CD14-positive monocyte (primary cell): ENCODE results near the gene IPP. TPM values are rescaled to one million over a fixed set of nuclear protein-coding genes. Genes with fewer than 3 reads are reported as not detected.
A peak's percentile ranks its signal among the peaks of the same experiment; 100 is the strongest.

ENCODE experiments used
- DNase-seq, 3 donors: peaks; one replicate each; pipeline ENCODE4 v3.0.0-alpha.2; 2011 to 2022
- H2AFZ ChIP-seq: 2 replicates; pipeline ENCODE4 v1.6.0; 2012; ENCODE audit warnings: mild to moderate bottlenecking, low read depth, low read length, inconsistent platforms; ENCODE audit not compliant: insufficient read depth, poor library complexity, severe bottlenecking
- H3K27ac ChIP-seq, 2 donors: 1 replicate in 1 of 2; 2 replicates in 1 of 2; pipeline ENCODE4 v1.5.1; 2012 to 2013; ENCODE audit warnings: low read length in 2 of 2, control low read depth in 1 of 2, inconsistent platforms in 1 of 2, low read depth in 1 of 2, mild to moderate bottlenecking in 1 of 2
- H3K27me3 ChIP-seq, 2 donors: one replicate each; pipeline versions ENCODE4 v1.6.0 to v1.6.1; 2011 to 2013; ENCODE audit warnings: low read length in 2 of 2; ENCODE audit not compliant: control insufficient read depth in 2 of 2, insufficient read depth in 2 of 2
- H3K36me3 ChIP-seq, 2 donors: replicated peaks in 1 of 2; 1 replicate in 1 of 2; 2 replicates in 1 of 2; pipeline versions ENCODE4 v1.5.1 to v1.6.1; 2012 to 2013; ENCODE audit warnings: low read length in 2 of 2, control low read depth in 1 of 2, inconsistent platforms in 1 of 2, mild to moderate bottlenecking in 1 of 2; ENCODE audit not compliant: insufficient read depth in 2 of 2, control insufficient read depth in 1 of 2
- H3K4me1 ChIP-seq, 2 donors: 1 replicate in 1 of 2; 2 replicates in 1 of 2; pipeline versions ENCODE4 v1.5.1 to v1.6.1; 2012 to 2013; ENCODE audit warnings: low read length in 2 of 2, control low read depth in 1 of 2, inconsistent platforms in 1 of 2, mild to moderate bottlenecking in 1 of 2, moderate library complexity in 1 of 2; ENCODE audit not compliant: insufficient read depth in 2 of 2, control insufficient read depth in 1 of 2
- H3K4me2 ChIP-seq: replicated peaks from 2 replicates; pipeline ENCODE3; 2012; ENCODE audit warnings: low read length, moderate library complexity, mild to moderate bottlenecking; ENCODE audit not compliant: poor library complexity, severe bottlenecking; ENCODE audit errors: extremely low read depth
- H3K4me3 ChIP-seq, 3 experiments: fragments of 200-600 bp in 1 of 3; sonication (generic) in 1 of 3; replicated peaks in 1 of 3; 1 replicate in 2 of 3; 2 replicates in 1 of 3; pipeline ENCODE4 v1.5.1; 2011 to 2013; ENCODE audit warnings: low read length in 3 of 3, mild to moderate bottlenecking in 3 of 3, control low read depth in 2 of 3, low read depth in 2 of 3, inconsistent platforms in 1 of 3, moderate library complexity in 1 of 3
- H3K79me2 ChIP-seq: 2 replicates; pipeline ENCODE4 v1.6.0; 2012; ENCODE audit warnings: mild to moderate bottlenecking, control low read depth, inconsistent platforms, low read length, moderate library complexity; ENCODE audit not compliant: insufficient read depth
- H3K9ac ChIP-seq: 2 replicates; pipeline ENCODE4 v1.6.0; 2017; ENCODE audit warnings: low read length, mild to moderate bottlenecking; ENCODE audit not compliant: insufficient read depth, poor library complexity, severe bottlenecking
- H3K9me3 ChIP-seq, 2 donors: replicated peaks in 1 of 2; 1 replicate in 1 of 2; 2 replicates in 1 of 2; pipeline versions ENCODE4 v1.5.1 to v1.6.1; 2012 to 2013; ENCODE audit warnings: low read length in 2 of 2, control low read depth in 1 of 2; ENCODE audit not compliant: control insufficient read depth in 1 of 2, insufficient read depth in 1 of 2
- H4K20me1 ChIP-seq: 2 replicates; pipeline ENCODE4 v1.6.0; 2012; ENCODE audit warnings: mild to moderate bottlenecking, low read length, control low read depth, moderate library complexity; ENCODE audit not compliant: insufficient read depth
- H3K27ac Mint-ChIP-seq, 7 donors: one replicate each; pipeline ENCODE4 v1.8.0; 2020; ENCODE audit warnings: mild to moderate bottlenecking in 7 of 7, mixed read lengths in 7 of 7, moderate library complexity in 6 of 7, inconsistent platforms in 2 of 7
- H3K27me3 Mint-ChIP-seq, 3 donors: one replicate each; pipeline ENCODE4 v1.8.0; 2021 to 2022; ENCODE audit warnings: low read depth in 3 of 3, mild to moderate bottlenecking in 3 of 3, mixed read lengths in 3 of 3, moderate library complexity in 3 of 3, inconsistent platforms in 1 of 3
- H3K36me3 Mint-ChIP-seq, 2 donors: one replicate each; pipeline ENCODE4 v1.8.0; 2020; ENCODE audit warnings: mixed read lengths in 2 of 2, inconsistent platforms in 1 of 2, mild to moderate bottlenecking in 1 of 2
- H3K4me1 Mint-ChIP-seq: one replicate; pipeline ENCODE4 v1.8.0; 2020; ENCODE audit warnings: mild to moderate bottlenecking, mixed read lengths
- H3K4me3 Mint-ChIP-seq, 2 donors: one replicate each; pipeline ENCODE4 v1.8.0; 2020; ENCODE audit warnings: mild to moderate bottlenecking in 2 of 2, mixed read lengths in 2 of 2, moderate library complexity in 1 of 2
- H3K9me3 Mint-ChIP-seq, 7 donors: one replicate each; pipeline ENCODE4 v1.8.0; 2020 to 2022; ENCODE audit warnings: mixed read lengths in 7 of 7, mild to moderate bottlenecking in 6 of 7, moderate library complexity in 6 of 7, inconsistent platforms in 2 of 7
- CTCF ChIP-seq: fragments of 200-600 bp; IDR thresholded peaks from one replicate; pipeline ENCODE4 v1.8.0; 2022; ENCODE audit warnings: antibody characterized with exemption, mild to moderate bottlenecking
- WGBS: methylation state at CpG from one replicate; pipeline ENCODE4 v1.1.5; 2013; ENCODE audit warnings: missing lambda C conversion rate; ENCODE audit not compliant: insufficient coverage; 5-methylcytosine and 5-hydroxymethylcytosine counted together
- intact Hi-C, 2 donors: fragments of 100-400 bp; cut with micrococcal nuclease; formaldehyde crosslinking; loops; one replicate each; pipeline versions ENCODE4 v1.15.0 to v1.15.1; 2023
- polyA plus RNA-seq, 3 donors: library from polyadenylated mRNA; depleted of rRNA in 1 of 3; unstranded in 2 of 3; stranded (reverse) in 1 of 3; fragments of 300-500 nt in 2 of 3; fragments of >200 nt in 1 of 3; fragmentation: Illumina TruSeq in 2 of 3; gene quantifications; 1 replicate in 2 of 3; 2 replicates in 1 of 3; pipeline ENCODE4 v1.2.3, GENCODE V29; 2012 to 2021

Gene IPP
- polyA plus RNA-seq, 3 donors, result 0.35 to 1.4 (median 1.4) TPM

DNA sequence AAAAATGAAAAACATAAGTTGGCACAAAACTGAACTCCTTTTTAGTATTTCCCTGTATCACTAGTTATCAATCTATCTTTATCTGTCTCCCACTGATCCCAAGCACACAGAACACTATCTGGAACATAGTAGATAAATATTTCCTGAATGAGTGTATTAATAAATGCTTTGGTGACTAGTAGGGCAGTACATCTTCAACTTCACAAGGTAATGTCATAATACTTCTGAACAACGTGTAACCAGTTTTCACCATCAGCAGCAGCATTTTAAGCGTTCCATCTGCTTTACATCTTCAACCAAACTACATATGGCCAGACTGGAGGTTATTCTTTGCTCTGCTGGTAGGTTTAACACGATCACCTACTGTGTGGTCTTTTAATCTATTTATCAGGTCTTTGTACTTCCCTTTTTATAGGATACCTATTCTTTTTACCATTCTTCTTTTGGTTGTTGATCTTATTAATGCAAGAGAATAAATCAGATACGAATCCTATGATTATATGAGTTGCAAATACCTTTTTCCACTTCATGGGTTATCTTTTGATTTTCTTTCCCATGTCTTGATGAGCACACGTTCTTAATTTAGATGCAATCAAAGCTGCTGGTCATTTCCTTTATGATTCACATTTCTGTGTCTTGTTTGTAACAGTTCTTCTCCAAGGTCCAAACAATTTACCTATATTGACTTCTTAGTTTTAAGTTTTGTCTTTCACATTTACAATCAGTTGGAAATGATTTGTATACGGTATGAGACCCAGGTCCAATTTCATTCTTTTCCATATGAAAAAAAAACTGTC lies 80.4 kb downstream of the IPP start:
- no peaks in the 10 kb centered on the region for H3K27me3 Mint-ChIP-seq

GRCh38 chr1:45669379-45669778 lies 81.1 kb downstream of the IPP start:
- Histone ChIP-seq H3K36me3 (peaks cover 2 to 46% of the 10 kb centered on the region in 2 donors), H4K20me1 (peaks cover 99% of the 10 kb centered on the region), H3K4me2 (no peak overlapping the region), H3K27ac (peak overlapping the region in 1 of 2 donors; percentile 44), H3K4me1 (peaks cover 0 to 5% of the 10 kb centered on the region in 2 donors), H3K27me3 (no peaks in the 10 kb centered on the region), H2AFZ (no peak overlapping the region), H3K9me3 (no peaks in the 10 kb centered on the region), H3K4me3 (no peak overlapping the region), H3K9ac (no peak overlapping the region), H3K79me2 (peaks cover 100% of the 10 kb centered on the region)
- no peak for TF ChIP-seq CTCF
- Mint-ChIP-seq H3K4me3 (no peak overlapping the region), H3K36me3 (peaks cover 23 to 28% of the 10 kb centered on the region in 2 donors), H3K27ac (peak overlapping the region in 2 of 7 donors; percentile 19 to 50), H3K27me3 (no peaks in the 10 kb centered on the region), H3K4me1 (peaks cover 20% of the 10 kb centered on the region), H3K9me3 (no peaks in the 10 kb centered on the region)
- DNase-seq, result no peak
- intact Hi-C loops, result no loop called here
- no CpG with 5 or more reads among the region's 1 CpG for WGBS

More for the DNA sequence above, 80.4 kb downstream of the IPP start:
- Histone ChIP-seq H2AFZ (no peak overlapping the region), H3K9ac (no peak overlapping the region), H3K27me3 (no peaks in the 10 kb centered on the region), H3K9me3 (no peaks in the 10 kb centered on the region), H3K36me3 (peaks cover 5 to 50% of the 10 kb centered on the region in 2 donors), H3K4me1 (peaks cover 0 to 5% of the 10 kb centered on the region in 2 donors), H4K20me1 (peaks cover 99% of the 10 kb centered on the region), H3K4me2 (no peak overlapping the region), H3K79me2 (peaks cover 100% of the 10 kb centered on the region), H3K4me3 (no peak overlapping the region), H3K27ac (peak overlapping the region in 1 of 2 donors; percentile 44)
- no peak for TF ChIP-seq CTCF
- peaks cover 27 to 30% of the 10 kb centered on the region in 2 donors for H3K36me3 Mint-ChIP-seq
- H3K9me3 Mint-ChIP-seq, result no peaks in the 10 kb centered on the region
- no peak for DNase-seq
- WGBS, result no CpG with 5 or more reads among the region's 6 CpGs
- peaks cover 22% of the 10 kb centered on the region for H3K4me1 Mint-ChIP-seq
- intact Hi-C loops, result no loop called here
- H3K4me3 Mint-ChIP-seq, result no peak overlapping the region
- peak overlapping the region in 1 of 7 donors; percentile 70 for H3K27ac Mint-ChIP-seq
